ENCODE results near the gene ESPNL. TPM values are rescaled to one million over a fixed set of nuclear protein-coding genes. Genes with fewer than 3 reads are reported as not detected.

ESPNL gene
- total and polyA plus RNA-seq, 9 of the 15 experiments (the other 6 are each of a cell fraction or from before 2014, with no cell fraction given), result 0.03 to 0.09 (median 0.05) TPM; not detected in 3

GRCh38 chr2:238145046-238145445, 44.9 kb downstream of the ESPNL start (continued):
- TF ChIP-seq RBM25 (IDR thresholded peaks at IDR 0.05; ENCODE audit: low read depth, low read length, severe bottlenecking) (no peak), GTF2B (IDR thresholded peaks at IDR 0.05; ENCODE audit: extremely low read depth, insufficient read length) (no peak)

GRCh38 chr2:238145851-238146250, 45.7 kb downstream of the ESPNL start:
- Histone ChIP-seq H3K4me1 (replicated peaks in 1 of 2; ENCODE audit: control insufficient read depth in 2 of 2, insufficient read depth in 2 of 2, low read length in 2 of 2) (peaks cover 0 to 49% of the 10 kb centered on the region in 2 experiments; a peak in 4 of 5 replicates), H3K9ac (ENCODE audit: insufficient read depth in 1 of 2, low read depth in 2 of 2, low read length in 2 of 2) (no peak overlapping the region), H3K27me3 (ENCODE audit: control insufficient read depth in 2 of 2, insufficient read depth in 2 of 2, low read length in 2 of 2) (peaks cover 0 to under 1% of the 10 kb centered on the region in 2 experiments; a peak in 2 of 5 replicates), H3K4me3 (no peak overlapping the region), H4K20me1 (replicated peaks; ENCODE audit: control insufficient read depth, insufficient read depth, low read length) (no peaks in the 10 kb centered on the region), H3K36me3 (ENCODE audit: control insufficient read depth, insufficient read depth, low read length) (no peaks in the 10 kb centered on the region), H2AFZ (ENCODE audit: low read depth, low read length) (no peak overlapping the region), H3K4me2 (ENCODE audit: insufficient read depth, low read length) (no peak overlapping the region), H3K79me2 (ENCODE audit: control insufficient read depth, insufficient read depth, low read length) (no peaks in the 10 kb centered on the region), H3K27ac (ENCODE audit: extremely low read depth, low read depth, low read length) (no peak overlapping the region), H3K9me1 (ENCODE audit: control insufficient read depth, insufficient read depth, low read length) (no peaks in the 10 kb centered on the region), H3K9me3 (replicated peaks; ENCODE audit: control insufficient read depth, insufficient read depth, low read depth, low read length) (no peaks in the 10 kb centered on the region)
- in situ Hi-C loops (cut with MboI), result no loop called here
- no peak for TF ChIP-seq DACH1 (IDR thresholded peaks at IDR 0.05; ENCODE audit: partially characterized antibody)
- no peak for TF ChIP-seq NKRF (IDR thresholded peaks at IDR 0.05; ENCODE audit: borderline replicate concordance)
- TF ChIP-seq NFXL1 (CRISPR knock-in tag; IDR thresholded peaks at IDR 0.05), result no peak
- no peak for TF ChIP-seq U2AF2 (optimal IDR thresholded peaks at IDR 0.05; ENCODE audit: low read depth, low read length)
- TF ChIP-seq ZNF77 (CRISPR knock-in tag; IDR thresholded peaks at IDR 0.05), result no peak
- TF ChIP-seq ZNF143 (CRISPR knock-in tag; IDR thresholded peaks at IDR 0.05), result no peak
- no peak for TF ChIP-seq ZNF277 (CRISPR knock-in tag; IDR thresholded peaks at IDR 0.05; ENCODE audit: borderline replicate concordance)
- no peak for TF ChIP-seq ZNF324 (CRISPR knock-in tag; IDR thresholded peaks at IDR 0.05)
- no peak for TF ChIP-seq FOS (IDR thresholded peaks at IDR 0.05; ENCODE audit: extremely low read depth, insufficient read length)
- TF ChIP-seq RBFOX2 (IDR thresholded peaks at IDR 0.05; ENCODE audit: low read depth, low read length), result no peak
- TF ChIP-seq ZNF764 (CRISPR knock-in tag; IDR thresholded peaks at IDR 0.05; ENCODE audit: low read depth), result no peak
- WGBS (ENCODE audit: insufficient coverage, low coverage, missing lambda C conversion rate), result 35% methylated on average over 7 of the region's 12 CpGs
- ATAC-seq (peak; percentile 25; the same call in 1 of the 3 replicates), DNase-seq (ENCODE audit: extremely low read depth in 1 of 4, low spot score in 3 of 4) (peak in 1 of 4 experiments; percentile 35), FAIRE-seq (no peak)
- no TSS peak for BruUV-seq (replicated peaks)
- CTCF ChIA-PET (ENCODE audit: low intra/inter-chr PET ratio), result no interaction called here
- intact Hi-C loops (cut with micrococcal nuclease), result no loop called here
- POLR2A ChIA-PET, result no interaction called here
